IMR-90 (cell line): ENCODE data around the gene TAPBP. TPM values are rescaled to one million over a fixed set of nuclear protein-coding genes. Genes with fewer than 3 reads are reported as not detected.

Source experiments
- ATAC-seq: fragments of 200-7000 bp; cut with Tn5 transposase; 2 replicates; pipeline ENCODE4 v1.9.1; 2020; ENCODE audit warnings: low read depth, mild to moderate bottlenecking, moderate library complexity
- BruUV-seq: library from RNA; stranded (reverse); fragments of 400-500 nt; replicated peaks from 2 replicates; lab custom pipeline; 2021; lab: Mats Ljungman, UMichigan
- CTCF ChIA-PET: fragments of 300-600 bp; formaldehyde crosslinking; extraction: SDS; loops from one replicate; lab custom pipeline; 2021; ENCODE audit warnings: antibody characterized with exemption; lab: Yijun Ruan, JAX
- POLR2A ChIA-PET: fragments of 300-600 bp; sonication (Branson Sonifier 250); formaldehyde crosslinking; loops from one replicate; lab custom pipeline; 2022; ENCODE audit warnings: antibody characterized with exemption; ENCODE audit not compliant: unreplicated experiment; lab: Charles Lee
- DNase-seq: peaks from one replicate; pipeline ENCODE4 v3.0.0; 2013
- H2AFZ ChIP-seq: replicated peaks from 2 replicates; pipeline ENCODE3; 2013; ENCODE audit warnings: low read length, mild to moderate bottlenecking; ENCODE audit not compliant: poor library complexity
- H2AK5ac ChIP-seq: 2 replicates; pipeline ENCODE4 v1.6.1; 2013; ENCODE audit warnings: low read depth, low read length, inconsistent platforms
- H2AK9ac ChIP-seq: replicated peaks from 2 replicates; pipeline ENCODE3; 2013; ENCODE audit warnings: mild to moderate bottlenecking, low read depth, low read length, moderate library complexity; ENCODE audit not compliant: poor library complexity
- H2BK120ac ChIP-seq: 2 replicates; pipeline ENCODE4 v1.6.1; 2013; ENCODE audit warnings: low read depth, low read length, inconsistent platforms
- H2BK15ac ChIP-seq: 3 replicates; pipeline ENCODE4 v1.6.1; 2013; ENCODE audit warnings: low read depth, low read length, inconsistent platforms
- H2BK20ac ChIP-seq: 2 replicates; pipeline ENCODE4 v1.6.1; 2013; ENCODE audit warnings: low read depth, mild to moderate bottlenecking, inconsistent platforms, low read length, moderate library complexity
- H2BK5ac ChIP-seq: 2 replicates; pipeline ENCODE4 v1.6.1; 2013; ENCODE audit warnings: mild to moderate bottlenecking, low read depth, low read length, inconsistent platforms; ENCODE audit not compliant: poor library complexity, severe bottlenecking
- H3K14ac ChIP-seq: replicated peaks from 2 replicates; pipeline ENCODE4 v1.6.1; 2013; ENCODE audit warnings: low read depth, low read length, inconsistent platforms
- H3K18ac ChIP-seq: 2 replicates; pipeline ENCODE4 v1.6.1; 2013; ENCODE audit warnings: low read depth, low read length, control low read depth
- H3K23ac ChIP-seq: 2 replicates; pipeline ENCODE4 v1.6.1; 2013; ENCODE audit warnings: low read depth, low read length, inconsistent platforms
- H3K27ac ChIP-seq: 2 replicates; pipeline ENCODE4 v1.5.1; 2013; ENCODE audit warnings: mild to moderate bottlenecking, control low read depth, low read length; ENCODE audit not compliant: insufficient read depth
- H3K27me3 ChIP-seq: 2 replicates; pipeline ENCODE4 v1.6.1; 2013; ENCODE audit warnings: low read length; ENCODE audit not compliant: control insufficient read depth, insufficient read depth
- H3K36me3 ChIP-seq: 2 replicates; pipeline ENCODE4 v1.6.1; 2013; ENCODE audit warnings: low read length, mixed read lengths; ENCODE audit not compliant: control insufficient read depth, insufficient read depth
- H3K4ac ChIP-seq: 2 replicates; pipeline ENCODE4 v1.6.1; 2013; ENCODE audit warnings: low read depth, low read length, inconsistent platforms
- H3K4me1 ChIP-seq: 2 replicates; pipeline ENCODE4 v1.6.1; 2013; ENCODE audit warnings: low read length, mixed read lengths; ENCODE audit not compliant: control insufficient read depth, insufficient read depth
- H3K4me2 ChIP-seq: 2 replicates; pipeline ENCODE4 v1.6.1; 2013; ENCODE audit warnings: low read depth, mild to moderate bottlenecking, control low read depth, low read length, moderate library complexity
- H3K4me3 ChIP-seq: 2 replicates; pipeline ENCODE4 v1.5.1; 2013; ENCODE audit warnings: low read depth, mild to moderate bottlenecking, control low read depth, low read length, moderate library complexity; ENCODE audit not compliant: insufficient read depth
- H3K56ac ChIP-seq: 2 replicates; pipeline ENCODE4 v1.6.1; 2013; ENCODE audit warnings: low read length, inconsistent platforms; ENCODE audit not compliant: insufficient read depth; ENCODE audit errors: extremely low read depth
- H3K79me1 ChIP-seq, 2 experiments: 2 replicates each; pipeline ENCODE4 v1.6.1; 2013; ENCODE audit warnings: low read length in 2 of 2, inconsistent platforms in 1 of 2, low read depth in 1 of 2
- H3K9ac ChIP-seq: 2 replicates; pipeline ENCODE4 v1.6.1; 2013; ENCODE audit warnings: low read depth, low read length, control low read depth
- H3K9me1 ChIP-seq: 2 replicates; pipeline ENCODE4 v1.6.1; 2013; ENCODE audit warnings: low read length, inconsistent platforms; ENCODE audit not compliant: insufficient read depth
- H3K9me3 ChIP-seq: 2 replicates; pipeline ENCODE4 v1.6.1; 2013; ENCODE audit warnings: low read length; ENCODE audit not compliant: control insufficient read depth, insufficient read depth
- H4K20me1 ChIP-seq: 2 replicates; pipeline ENCODE4 v1.6.1; 2013; ENCODE audit warnings: low read length, inconsistent platforms; ENCODE audit not compliant: insufficient read depth
- H4K5ac ChIP-seq: 2 replicates; pipeline ENCODE4 v1.6.1; 2013; ENCODE audit warnings: mild to moderate bottlenecking, low read depth, low read length, control low read depth
- H4K8ac ChIP-seq, 2 experiments: 2 replicates each; pipeline ENCODE4 v1.6.1; 2013; ENCODE audit warnings: low read depth in 2 of 2, low read length in 2 of 2, control low read depth in 1 of 2, inconsistent platforms in 1 of 2
- H4K91ac ChIP-seq: 2 replicates; pipeline ENCODE4 v1.6.1; 2013; ENCODE audit warnings: low read depth, low read length, inconsistent platforms; ENCODE audit not compliant: insufficient read depth
- BHLHE40 ChIP-seq: fragments of 150-350 bp; IDR thresholded peaks from 2 replicates; pipeline ENCODE4 v1.6.1; 2016; ENCODE audit warnings: mild to moderate bottlenecking, low read depth, low read length
- CHD1 ChIP-seq: IDR thresholded peaks from 2 replicates; pipeline ENCODE4 v1.6.1; 2012; ENCODE audit warnings: low read depth, low read length, improper control_type of control experiment
- CTCF ChIP-seq: conservative IDR thresholded peaks from 2 replicates; pipeline ENCODE4 v1.5.1; 2012; ENCODE audit warnings: mild to moderate bottlenecking, low read depth, low read length, improper control_type of control experiment
- FOS ChIP-seq: fragments of 150-350 bp; IDR thresholded peaks from 2 replicates; pipeline ENCODE4 v1.6.1; 2016; ENCODE audit warnings: low read depth, low read length
- MAFK ChIP-seq: IDR thresholded peaks from 2 replicates; pipeline ENCODE4 v1.6.1; 2012; ENCODE audit warnings: low read depth, low read length, improper control_type of control experiment
- MAZ ChIP-seq: IDR thresholded peaks from 2 replicates; pipeline ENCODE4 v1.6.1; 2012; ENCODE audit warnings: low read depth, mild to moderate bottlenecking, low read length, improper control_type of control experiment, moderate library complexity, borderline replicate concordance
- MXI1 ChIP-seq: IDR thresholded peaks from 2 replicates; pipeline ENCODE4 v1.6.1; 2012; ENCODE audit warnings: low read depth, mild to moderate bottlenecking, low read length, moderate library complexity, borderline replicate concordance
- NFE2L2 ChIP-seq: fragments of 150-350 bp; IDR thresholded peaks from 2 replicates; pipeline ENCODE4 v1.6.1; 2016; ENCODE audit warnings: low read depth, mild to moderate bottlenecking, low read length
- POLR2A ChIP-seq: IDR thresholded peaks from 2 replicates; pipeline ENCODE4 v1.6.1; 2012; ENCODE audit warnings: mild to moderate bottlenecking, low read depth, low read length
- RCOR1 ChIP-seq: IDR thresholded peaks from 2 replicates; pipeline ENCODE4 v1.6.1; 2012; ENCODE audit warnings: mild to moderate bottlenecking, low read length, improper control_type of control experiment; ENCODE audit not compliant: insufficient replicate concordance
- RFX5 ChIP-seq: IDR thresholded peaks from 2 replicates; pipeline ENCODE4 v1.8.0; 2012; ENCODE audit warnings: low read depth, mild to moderate bottlenecking, low read length, moderate library complexity
- SMC3 ChIP-seq: fragments of 150-350 bp; IDR thresholded peaks from 2 replicates; pipeline ENCODE4 v1.6.1; 2016; ENCODE audit warnings: low read depth, mild to moderate bottlenecking, antibody characterized with exemption, low read length, moderate library complexity
- USF2 ChIP-seq: fragments of 150-350 bp; IDR thresholded peaks from 2 replicates; pipeline ENCODE4 v1.6.1; 2017; ENCODE audit warnings: mild to moderate bottlenecking, antibody characterized with exemption, low read length, low read depth
- WGBS, 2 experiments: methylation state at CpG; one replicate each; pipeline versions ENCODE4 v1.1.5 to v1.1.7; 2013; ENCODE audit warnings: missing lambda C conversion rate in 2 of 2; ENCODE audit not compliant: insufficient read length in 1 of 2; ENCODE audit errors: extremely low coverage in 2 of 2; 5-methylcytosine and 5-hydroxymethylcytosine counted together
- dilution Hi-C: fragments of 300-500 bp; cut with HindIII; formaldehyde crosslinking; loops from one replicate; pipeline ENCODE4 v1.14.3; 2018; ENCODE audit warnings: low sequenced_read_pairs; ENCODE audit not compliant: unreplicated experiment
- in situ Hi-C: fragments of 300-500 bp; cut with MboI; formaldehyde crosslinking; loops from 3 replicates; pipeline ENCODE4 v1.14.3; 2019; ENCODE audit warnings: low sequenced_read_pairs, inconsistent platforms, mixed read lengths
- intact Hi-C: fragments of 100-400 bp; cut with micrococcal nuclease; formaldehyde crosslinking; loops from 2 replicates; pipeline ENCODE4 v1.10.0; 2022
- polyA plus RNA-seq, 3 experiments: library from polyadenylated mRNA; depleted of rRNA; stranded (reverse); fragments of >200 nt; gene quantifications; 2 replicates each; pipeline ENCODE4 v1.2.3, GENCODE V29; 2012; ENCODE audit warnings: low replicate concordance in 1 of 3
- total RNA-seq: library from RNA; depleted of rRNA; stranded (reverse); fragments of >200 nt; gene quantifications from 2 replicates; pipeline ENCODE4 v1.2.3, GENCODE V29; 2012

Gene TAPBP
- total and polyA plus RNA-seq, 2 of the 4 experiments (the other 2 are of a cell fraction) = 13.1 to 63.3 TPM

DNA sequence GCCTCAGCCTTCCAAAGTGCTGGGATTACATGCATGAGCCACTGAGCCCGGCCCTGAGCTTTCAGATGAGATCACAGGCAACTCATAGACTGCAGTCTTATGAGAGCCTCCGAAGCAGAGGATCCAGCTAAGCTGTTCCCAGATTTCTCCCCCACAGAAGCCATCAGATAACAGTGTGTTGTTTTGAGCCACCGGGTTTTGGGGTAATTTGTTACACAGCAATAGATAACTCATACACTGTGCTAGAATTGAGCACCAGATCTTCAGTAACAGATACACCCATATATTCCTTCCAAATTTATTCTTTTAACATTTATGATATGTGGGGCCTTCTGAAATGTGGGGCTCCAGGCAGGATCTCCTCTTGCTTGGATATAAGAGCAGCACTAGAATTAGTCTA is 22.6 kb upstream of the TAPBP start:
- Histone ChIP-seq H4K8ac (no peak overlapping the region), H3K4ac (no peak overlapping the region), H4K5ac (no peak overlapping the region), H2BK20ac (no peak overlapping the region), H3K27ac (no peak overlapping the region), H2BK15ac (no peak overlapping the region), H3K18ac (no peak overlapping the region), H2BK120ac (no peak overlapping the region), H3K4me2 (no peak overlapping the region), H2AK9ac (no peak overlapping the region), H3K36me3 (no peaks in the 10 kb centered on the region), H3K9ac (no peak overlapping the region), H3K9me3 (no peaks in the 10 kb centered on the region), H3K4me3 (no peak overlapping the region), H3K4me1 (no peaks in the 10 kb centered on the region), H2BK5ac (no peak overlapping the region), H3K27me3 (peaks cover 3% of the 10 kb centered on the region), H3K56ac (no peak overlapping the region), H2AFZ (no peak overlapping the region), H3K23ac (no peak overlapping the region), H3K79me1 (no peaks in the 10 kb centered on the region), H4K20me1 (no peaks in the 10 kb centered on the region), H3K9me1 (no peaks in the 10 kb centered on the region), H3K14ac (no peak overlapping the region), H2AK5ac (no peak overlapping the region), H4K91ac (no peak overlapping the region)
- no peak for ATAC-seq
- no TSS peak for BruUV-seq
- no CpG with 5 or more reads among the region's 3 CpGs for WGBS, 2 experiments
- in situ Hi-C loops (no loop called here), intact Hi-C loops (no loop called here), dilution Hi-C loops (no loop called here)
- TF ChIP-seq BHLHE40 (no peak), NFE2L2 (no peak), RFX5 (no peak), CHD1 (no peak), SMC3 (no peak), USF2 (no peak), MAZ (no peak), FOS (no peak), RCOR1 (no peak), CTCF (no peak), MAFK (no peak), POLR2A (no peak), MXI1 (no peak)
- no peak for DNase-seq
- ChIA-PET CTCF (interaction anchor here (1.0 kb wide), 1 partner anchor 54 kb away, joined by 3 read pairs; no protein-coding TSS in a partner anchor), POLR2A (no interaction called here)
